ENCODE results near the gene CASP6.
A peak's percentile ranks its signal among the peaks of the same experiment; 100 is the strongest.

CASP6 gene

DNA sequence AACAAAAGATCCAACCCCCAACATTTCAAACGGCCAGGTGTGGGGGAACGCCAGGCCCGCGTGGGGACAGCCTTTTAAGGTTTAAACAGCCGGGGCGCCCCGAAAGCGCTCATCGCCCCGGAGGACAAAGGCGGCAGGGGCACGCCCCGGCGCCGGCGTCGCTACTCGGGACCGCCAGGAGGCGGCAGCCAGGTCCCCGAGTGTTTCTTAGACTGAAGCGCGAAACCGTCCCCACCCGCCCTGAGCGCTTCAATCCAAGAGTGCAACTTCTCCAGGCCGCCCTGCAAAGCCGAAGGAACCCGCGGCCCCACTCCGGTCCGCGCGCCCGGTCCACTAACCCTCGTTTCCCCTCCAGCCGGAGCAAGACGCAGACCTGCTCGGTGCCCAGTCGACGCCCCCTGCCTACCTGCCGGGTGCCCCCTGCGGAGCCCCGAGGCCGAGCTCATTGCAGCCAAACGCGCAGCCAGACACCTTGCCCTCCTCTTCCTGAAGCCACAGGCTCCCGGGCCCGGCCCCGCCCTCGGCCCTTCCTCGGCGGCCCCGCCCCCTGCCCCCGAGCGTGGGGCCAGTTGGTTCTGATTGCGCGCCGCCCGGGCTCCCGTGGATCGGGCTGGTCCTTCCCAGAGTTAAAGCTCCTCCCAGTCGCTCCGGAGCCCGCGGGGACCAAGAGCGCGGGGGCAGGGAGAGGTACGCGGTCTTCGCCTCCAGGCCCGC, at the start of gene CASP6:
Gene CASP6, minus strand, starts transcription at position 496 of the 714 bp plus-strand sequence. Its CDS starts 50 bp downstream, at position 446.
- DNase-seq, result peak; percentile 78

DNA sequence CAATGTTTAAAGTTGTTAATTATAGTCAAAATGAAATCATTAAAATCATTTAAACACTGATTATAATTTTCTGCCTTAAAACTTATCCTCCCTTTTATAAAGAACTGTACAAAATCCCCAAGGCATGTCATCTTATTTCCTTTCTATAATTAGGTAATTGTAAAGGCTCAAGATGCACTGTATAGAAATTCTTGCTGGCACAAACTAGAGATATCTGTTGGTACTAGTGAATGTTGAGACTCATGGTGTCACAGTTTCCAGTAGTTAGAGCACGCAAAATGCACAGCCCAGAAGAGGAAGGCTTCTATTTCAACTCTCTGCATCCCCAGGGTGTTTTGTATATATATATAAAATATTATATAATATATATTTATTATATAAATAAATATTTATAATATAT, 49.3 kb upstream of the CASP6 start:
- no peak for DNase-seq

DNA sequence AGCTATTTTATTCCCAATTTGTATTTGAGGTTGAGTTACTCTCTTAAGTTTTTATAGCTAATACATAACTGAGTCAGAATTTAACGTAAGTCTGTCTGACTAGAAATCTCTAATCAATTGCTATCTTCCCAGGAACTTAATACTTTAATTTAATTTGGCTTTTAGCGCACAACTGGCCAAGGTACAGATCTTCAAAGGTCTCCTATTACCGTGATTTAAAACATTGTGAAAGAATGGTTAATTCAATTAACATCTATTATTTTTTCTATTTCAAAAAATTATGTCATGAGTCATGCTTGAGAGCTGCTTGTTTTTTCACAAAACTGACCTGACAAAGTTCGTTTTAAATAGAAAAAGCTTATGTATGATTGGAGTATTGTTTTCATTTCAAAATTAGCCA, 48.6 kb upstream of the CASP6 start:
- DNase-seq, result no peak

DNA sequence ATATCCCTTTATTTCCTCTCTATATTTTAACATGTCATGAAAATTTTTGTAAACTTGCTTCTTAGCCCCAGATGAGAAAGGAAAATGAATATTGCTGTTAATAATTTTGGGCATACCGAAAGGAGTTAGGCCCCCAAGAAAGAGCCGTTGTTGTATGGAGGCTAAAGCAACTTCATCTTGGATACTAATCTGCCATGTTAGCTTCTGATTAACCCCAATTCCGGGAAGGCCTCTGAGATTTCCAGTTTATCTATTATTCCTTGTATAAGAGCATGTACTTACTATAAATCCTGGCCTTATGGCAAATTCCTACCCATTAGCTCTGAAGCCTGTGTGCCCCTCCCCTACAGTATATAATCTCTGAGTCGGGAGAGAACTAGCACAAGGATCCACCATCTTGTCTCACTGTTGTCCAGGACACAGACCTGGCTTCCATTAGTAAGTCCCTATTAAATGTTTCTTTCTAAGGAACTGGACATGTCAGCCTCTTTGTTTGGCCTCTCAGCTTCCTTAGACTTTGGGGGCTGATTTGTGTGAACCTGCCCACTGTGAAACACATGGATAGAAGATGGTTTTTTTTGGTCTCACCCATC, 47.5 kb upstream of the CASP6 start:
- no peak for DNase-seq

DNA sequence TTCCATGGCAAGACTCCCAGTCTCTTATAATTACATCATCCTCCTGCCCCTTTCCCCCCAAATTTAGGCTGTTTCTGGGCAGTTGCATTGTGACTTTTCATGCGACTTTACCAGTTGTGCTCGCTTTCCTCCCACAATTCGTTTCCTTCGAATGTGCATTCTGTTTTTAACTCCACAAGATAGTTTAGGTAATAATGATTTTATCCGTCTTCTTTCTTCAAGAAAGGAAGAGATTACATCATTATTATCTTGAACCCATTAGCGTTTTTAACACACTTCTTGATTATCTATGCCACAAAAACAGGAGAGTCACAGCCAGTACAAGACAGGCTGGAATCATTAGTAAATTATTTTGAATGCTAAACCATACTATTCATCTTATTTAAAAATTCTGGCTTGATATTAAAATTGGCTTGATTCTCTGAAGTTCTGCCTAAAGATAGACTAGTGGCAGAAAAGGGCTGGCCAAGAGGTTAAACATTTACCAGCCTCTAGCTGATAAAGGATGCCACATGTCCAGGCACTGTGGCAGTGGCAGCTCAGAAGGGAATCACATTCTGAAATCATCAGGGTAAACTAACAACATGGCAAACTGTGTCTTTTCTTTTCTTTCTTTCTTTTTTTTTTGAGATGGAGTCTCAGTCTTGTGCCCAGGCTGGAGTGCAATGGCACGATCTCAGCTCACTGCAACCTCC, 46.3 kb upstream of the CASP6 start:
- DNase-seq, result no peak

DNA sequence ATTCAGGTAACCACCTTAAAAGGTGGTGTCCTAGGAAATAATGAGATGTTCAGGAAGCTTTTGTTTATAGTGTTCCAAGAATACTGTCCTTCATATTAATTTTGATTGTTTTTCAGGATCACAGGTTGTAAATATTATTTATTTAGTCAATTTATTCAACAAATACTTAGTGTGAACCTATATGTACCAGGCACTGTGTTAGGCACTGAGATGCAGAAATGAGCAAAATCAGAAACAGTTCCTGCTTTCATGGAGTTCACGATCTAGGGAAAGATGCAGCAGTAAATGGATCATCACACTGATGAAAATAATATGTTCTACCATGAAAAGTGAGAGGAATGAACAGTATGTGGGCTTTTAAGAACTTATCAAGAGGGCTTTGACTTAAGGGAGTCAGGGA, 44.9 kb upstream of the CASP6 start:
- no peak for DNase-seq

DNA sequence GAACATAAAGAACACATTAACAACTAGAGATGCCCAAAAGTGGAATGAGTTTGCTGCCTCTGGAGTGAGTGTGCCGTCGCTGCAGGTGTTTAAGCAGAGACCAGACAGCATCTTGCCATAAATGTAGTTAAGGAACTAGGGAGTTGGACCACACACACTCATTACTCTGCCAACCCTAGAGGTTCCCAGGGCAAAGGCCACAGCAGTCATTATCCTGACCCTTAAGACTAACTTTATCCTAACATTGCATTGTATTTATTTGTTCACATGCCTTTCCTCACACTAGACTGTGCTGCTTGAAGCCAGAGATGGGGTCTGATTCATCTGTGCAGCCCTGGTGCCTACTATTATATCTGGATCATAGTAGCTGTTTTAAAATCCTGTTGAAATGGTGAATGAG, 43.5 kb upstream of the CASP6 start:
- DNase-seq, result no peak

DNA sequence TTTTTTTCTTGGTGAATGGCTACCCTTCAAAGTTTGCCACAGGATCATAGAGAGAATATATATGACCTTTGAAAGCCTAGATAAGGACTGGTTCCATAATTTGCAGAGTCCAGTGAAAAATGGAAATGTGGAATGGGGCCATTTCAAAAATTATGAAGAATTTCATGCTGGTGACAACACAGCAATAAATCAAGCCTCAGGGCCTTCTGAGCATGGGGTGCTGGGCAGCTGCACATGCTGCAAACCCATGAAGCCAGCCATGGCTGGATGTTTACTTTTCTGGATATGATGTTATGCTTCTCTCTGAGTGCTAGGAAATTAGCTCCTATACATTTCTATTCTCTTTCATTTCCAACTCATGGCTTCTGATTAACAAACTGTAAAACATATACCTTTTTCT, 42.6 kb upstream of the CASP6 start:
- no peak for DNase-seq

DNA sequence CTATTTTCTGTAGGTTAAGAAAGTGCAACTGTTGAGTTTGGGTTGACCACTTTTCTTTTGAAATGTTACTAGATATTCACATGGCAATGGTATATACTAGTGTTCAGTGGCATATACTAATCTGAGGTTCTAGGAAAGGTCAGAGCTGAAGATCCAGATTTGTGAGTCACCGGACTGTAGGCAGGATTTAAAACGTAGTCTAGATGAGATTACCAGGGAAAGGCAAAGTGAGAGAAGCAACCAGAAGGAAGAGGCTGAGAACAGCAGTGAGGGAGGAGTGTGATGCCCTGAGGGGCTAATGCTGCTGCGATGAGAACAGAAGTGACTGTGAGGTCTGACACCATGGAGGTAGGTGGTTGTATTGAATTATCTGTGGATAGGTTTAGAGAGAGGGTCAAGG, 36.3 kb upstream of the CASP6 start:
- DNase-seq, result no peak

DNA sequence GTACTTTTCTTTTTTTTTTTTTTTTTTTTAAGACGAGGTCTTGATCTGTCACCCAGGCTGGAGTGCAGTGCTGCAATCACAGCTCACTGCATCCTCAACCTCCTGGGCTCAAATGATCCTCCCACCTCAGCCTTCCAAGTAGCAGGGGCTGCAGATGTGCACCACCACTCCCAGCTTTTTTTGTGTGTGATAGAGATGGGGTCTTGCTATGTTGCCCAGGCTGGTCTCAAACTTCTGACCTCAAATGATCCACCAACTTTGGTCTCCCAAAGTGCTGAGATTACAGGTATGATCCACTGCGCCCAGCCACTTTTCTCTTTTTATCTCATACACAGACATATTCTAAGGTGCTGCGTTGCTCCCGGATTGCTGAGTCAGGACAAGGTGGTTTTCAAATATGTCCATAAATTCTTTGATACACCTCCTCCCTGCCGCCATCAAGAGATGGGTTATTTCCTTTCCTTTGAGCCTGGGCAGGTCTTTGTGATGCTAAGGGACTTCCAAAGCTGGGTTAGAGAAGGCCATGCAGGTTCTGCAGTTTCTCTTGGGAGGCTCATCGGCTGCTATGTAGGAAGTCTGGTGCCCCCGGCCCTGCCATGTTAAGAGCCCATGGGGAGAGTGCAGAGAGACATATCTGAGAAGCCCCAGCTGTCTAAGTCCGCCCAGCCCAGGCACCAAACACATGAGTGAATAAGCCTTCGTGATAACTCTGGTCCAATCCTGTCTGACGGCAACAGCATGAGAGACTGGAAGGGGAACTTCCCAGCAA, 35.0 kb upstream of the CASP6 start:
- DNase-seq, result no peak

DNA sequence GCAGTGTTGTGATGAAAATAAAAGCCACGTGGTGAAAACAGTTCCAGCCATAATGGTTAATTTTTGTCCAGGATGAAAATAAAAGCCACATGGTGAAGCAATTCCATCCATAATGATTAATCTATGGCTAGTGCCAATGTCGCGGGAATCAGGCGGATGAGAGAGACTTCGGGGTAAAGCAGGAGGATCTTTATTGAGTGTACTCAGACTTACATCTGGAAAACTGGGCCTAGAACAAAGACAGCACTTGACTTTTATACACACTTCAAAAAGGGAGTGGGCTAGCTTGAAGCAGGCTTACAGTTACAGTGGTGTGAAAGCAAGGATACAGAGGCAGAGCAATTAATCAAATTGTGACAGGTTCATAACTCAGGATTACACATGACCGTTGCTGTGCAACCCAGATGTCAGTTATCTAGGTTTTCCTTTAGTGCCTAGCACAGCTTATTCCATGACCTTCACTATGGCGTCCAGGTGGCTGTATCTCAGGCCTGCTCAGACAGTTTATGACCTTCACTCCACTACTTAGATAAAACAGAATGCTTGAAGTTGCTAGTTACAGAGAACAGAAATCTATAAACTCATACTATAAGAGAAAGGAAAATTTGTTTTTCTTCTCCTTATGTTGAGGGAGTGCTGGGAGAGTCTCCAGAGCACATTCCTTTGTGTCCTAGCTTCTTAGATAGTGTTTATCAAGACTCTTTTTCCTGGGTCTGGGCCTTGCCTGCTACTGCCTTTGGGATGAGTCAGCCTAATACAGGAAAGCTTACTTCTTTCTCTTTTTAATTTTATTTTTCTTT, 32.5 kb upstream of the CASP6 start:
- no peak for DNase-seq

DNA sequence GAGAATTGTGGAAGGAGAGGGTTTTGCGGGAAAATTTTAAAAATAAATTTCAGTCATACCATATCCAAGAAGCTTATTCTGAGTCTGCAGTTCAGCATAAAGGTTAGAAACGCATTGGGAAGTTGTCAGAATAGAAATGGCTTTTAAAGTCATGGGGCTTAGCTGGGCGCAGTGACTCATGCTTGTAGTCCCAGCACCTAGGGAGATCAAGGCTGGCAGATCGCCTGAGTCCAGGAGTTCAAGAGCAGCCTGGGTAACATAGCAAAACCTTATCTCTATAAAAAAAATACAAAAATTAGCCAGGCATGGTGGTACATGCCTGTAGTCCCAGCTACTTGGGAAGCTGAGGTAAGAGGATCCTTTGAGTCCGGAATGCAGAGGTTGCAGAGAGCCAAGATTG, 30.5 kb upstream of the CASP6 start:
- DNase-seq, result no peak

DNA sequence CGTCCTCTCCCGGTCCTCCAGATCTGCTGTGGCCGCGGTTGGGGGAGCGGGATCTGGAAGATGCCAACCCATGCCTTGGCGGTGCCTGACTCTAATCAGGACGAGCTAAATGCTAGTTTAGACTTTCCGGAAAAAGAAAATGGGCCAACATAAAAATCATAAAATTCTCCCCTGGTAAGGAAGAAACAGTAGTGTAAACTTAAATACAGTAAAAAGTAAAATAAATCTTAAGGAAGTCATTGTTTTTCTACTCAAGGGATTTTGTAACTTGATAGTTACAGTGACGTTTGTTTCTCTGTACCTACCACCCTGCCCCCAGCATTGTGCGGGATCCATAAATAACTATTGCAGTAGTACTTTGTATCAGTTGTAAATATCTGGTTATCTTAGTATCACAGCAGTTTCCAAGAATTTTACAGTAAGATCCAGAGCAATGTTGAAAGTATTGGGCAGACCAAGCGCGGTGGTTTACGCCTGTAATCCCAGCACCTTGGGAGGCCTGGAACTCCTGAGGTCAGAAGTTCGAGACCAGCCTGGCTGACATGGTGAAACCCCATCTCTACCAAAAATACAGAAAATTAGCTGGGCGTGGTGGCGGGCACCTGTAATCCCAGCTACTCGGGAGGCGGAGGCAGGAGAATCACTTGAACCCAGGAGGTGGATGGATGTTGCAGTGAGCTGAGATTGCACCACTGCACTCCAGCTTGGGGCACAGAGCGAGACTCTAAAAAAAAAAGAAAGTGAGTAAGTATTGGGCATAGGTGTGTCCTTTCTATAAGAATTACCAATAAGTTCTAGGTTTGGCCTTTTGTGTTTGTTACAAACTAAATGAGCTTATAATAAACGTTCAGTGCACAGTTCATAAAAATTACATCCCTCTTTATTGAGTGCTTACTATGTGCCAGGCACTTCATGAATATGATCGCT, 27.6 kb upstream of the CASP6 start:
- DNase-seq, result no peak

DNA sequence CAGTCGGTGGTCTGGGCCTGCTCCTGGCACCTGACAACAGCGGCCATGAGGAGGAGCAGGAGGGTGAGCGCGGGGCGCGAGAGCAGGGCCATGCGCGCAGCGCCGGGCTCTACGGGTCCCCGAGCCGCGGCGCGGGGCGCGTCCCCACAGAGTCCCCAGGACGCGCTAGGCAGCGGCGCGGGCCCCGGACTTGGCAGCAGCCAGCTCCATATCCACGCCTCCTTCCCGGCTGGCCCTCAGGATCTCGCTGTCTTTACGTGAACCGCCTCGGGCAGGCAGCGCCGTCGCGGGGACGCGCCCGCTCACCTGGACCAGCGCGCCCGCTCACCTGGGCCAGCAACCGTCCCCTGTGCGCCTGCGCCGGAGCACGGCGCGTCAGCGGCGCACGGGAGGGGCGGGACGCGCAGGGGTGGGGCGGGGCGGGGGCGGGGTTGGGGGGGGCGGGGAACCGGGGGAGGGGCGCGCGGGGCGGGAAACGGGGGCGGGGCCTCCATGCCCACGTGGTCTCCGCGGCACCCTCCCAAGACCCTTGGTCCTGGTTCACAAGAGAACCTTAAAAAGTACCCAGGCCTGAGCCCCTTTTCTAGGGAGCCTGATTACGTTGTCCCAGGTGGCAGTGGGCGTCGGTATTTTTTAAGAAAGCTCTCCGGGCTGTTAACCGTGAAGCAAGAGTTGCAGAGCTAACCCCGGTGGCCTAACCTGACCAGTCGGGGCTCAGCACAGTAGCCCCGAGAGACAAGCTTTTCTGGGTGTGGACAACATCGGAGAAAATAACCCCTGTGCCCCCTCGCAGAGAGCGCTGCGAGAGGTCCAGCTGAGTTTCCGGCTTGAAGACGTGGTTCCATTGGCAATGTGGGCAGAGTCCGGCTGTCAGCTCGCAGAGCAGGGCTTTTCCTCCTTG, 26.7 kb upstream of the CASP6 start, which contains the start of gene PLA2G12A:
Gene PLA2G12A, minus strand, starts transcription at position 353 of the 901 bp plus-strand sequence. Its CDS starts 261 bp downstream, at position 92.
- DNase-seq, result peak; percentile 83

DNA sequence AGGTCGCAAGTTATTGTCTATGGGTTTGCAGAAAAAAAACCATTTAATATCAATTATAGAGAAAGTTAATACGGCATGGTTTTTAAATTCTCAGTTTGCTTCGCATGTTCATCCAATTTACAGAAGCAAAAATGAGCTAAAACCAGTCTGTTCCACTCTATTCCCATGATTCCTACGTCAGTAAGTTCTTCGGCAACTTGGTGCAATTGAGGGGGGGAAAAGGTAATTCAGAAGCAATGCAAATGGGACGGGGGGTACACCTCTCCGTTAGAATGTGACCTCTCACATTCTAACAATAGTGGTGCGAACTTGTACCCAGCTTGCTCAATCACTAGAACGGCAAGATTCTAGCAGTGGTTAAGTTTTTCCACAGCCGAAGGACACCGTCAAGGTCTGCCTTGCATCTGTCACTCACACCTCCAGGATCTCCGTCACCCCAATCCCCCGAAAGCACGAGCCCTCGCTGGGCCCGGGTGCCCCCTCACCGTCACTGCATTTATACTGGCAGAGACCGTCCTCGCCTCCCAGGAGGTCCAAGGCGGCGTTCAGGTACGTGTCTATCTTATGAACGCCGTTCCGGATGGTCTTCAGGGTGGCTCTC, 26.0 kb upstream of the CASP6 start:
- DNase-seq, result peak; percentile 11

DNA sequence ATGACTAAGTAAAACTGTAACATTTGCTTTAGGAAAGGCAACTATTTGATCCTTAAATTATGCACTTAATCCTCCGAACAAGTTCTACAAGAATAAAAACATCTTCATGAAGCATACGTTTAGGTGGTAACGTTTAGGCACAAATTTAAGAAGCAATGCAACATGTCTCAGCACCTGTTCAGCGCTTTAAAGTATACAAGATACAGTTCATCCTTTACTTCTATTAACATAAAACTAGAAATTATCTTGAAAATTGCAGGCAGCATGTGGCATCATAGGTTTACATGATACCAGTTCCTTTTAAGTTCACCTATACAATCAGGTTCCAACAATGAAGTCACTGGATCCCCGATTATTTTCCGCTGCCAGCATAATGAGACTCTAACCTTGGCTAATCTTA, 25.1 kb upstream of the CASP6 start:
- DNase-seq, result no peak

DNA sequence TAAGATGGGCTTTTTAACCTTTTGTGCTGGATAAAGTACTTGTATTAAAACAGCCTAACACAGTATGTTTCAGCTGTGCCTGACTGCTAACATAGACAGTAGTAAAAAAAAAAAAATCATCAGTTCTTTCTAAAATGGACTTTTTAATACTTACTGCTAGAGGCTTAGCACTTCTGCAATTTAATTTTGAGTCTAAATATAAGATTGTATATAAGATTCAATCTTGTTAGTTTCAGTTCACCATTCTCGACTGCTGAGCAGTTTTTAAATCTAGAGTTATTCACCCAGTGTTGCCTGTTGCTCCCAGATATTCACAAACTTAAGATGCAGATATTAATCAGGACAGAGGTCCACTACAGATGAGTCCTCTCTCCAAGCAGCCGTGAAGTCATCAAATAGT, 19.9 kb upstream of the CASP6 start:
- no peak for DNase-seq

DNA sequence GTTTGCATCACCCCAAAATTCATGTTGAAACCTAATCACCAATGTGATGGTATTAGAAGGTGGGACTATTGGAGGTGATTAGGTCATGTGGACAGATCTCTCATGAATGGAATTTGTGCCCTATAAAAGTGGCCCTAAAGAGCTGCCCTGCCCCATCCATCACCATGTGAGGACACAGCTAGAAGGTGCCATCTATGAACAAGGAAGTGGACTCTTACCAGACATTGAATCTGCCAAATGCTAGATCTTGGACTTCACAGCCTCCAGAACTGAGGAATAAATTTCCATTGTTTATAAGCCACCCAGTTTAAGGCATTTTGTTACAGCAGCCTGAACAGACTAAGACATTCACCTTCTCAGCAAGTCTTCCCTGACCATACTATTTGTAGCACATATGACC, 19.1 kb upstream of the CASP6 start:
- no peak for DNase-seq

DNA sequence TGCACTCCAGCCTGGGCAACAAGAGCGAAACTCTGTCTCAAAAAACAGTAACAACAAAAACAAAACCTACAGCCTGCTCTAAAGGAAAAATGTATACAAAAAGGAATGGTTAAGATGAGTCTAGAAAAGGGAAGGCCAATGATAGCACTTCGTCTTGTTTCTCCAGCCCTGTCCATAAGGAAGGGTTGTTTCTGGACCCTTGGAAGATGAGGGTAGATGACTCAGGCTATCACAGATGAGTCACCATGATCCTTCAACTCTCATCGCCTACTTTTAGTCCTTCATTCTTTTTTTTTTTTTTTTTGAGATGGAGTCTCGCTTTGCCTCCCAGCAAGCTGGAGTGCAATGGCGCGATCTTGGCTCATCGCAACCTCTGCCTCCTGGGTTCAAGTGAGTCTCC, 17.8 kb upstream of the CASP6 start:
- no peak for DNase-seq

DNA sequence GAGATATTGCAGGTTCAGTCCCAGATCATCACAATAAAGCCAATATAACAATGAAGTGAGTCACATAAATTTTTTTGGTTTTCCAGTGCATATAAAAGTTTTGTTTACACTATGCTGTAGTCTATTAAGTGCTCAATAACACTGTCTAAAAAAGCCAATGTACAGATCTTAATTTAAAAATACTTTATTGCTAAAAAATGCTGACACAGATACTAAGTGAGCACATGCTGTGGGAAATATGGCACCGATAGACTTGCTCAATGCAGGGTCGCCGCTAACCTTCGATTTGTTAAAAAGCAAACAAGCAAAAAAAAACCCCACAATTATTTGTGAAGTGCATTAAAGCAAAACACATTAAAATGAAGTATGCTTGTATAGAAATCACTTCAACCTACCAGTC, 16.4 kb upstream of the CASP6 start:
- DNase-seq, result no peak
